ENCODE data around the gene WSB1.
"Not testable (repeated sequence)": the region's sequence is repeated elsewhere in the genome, so short reads cannot be mapped to it uniquely, and the experiment has no call there.

WSB1 gene

DNA sequence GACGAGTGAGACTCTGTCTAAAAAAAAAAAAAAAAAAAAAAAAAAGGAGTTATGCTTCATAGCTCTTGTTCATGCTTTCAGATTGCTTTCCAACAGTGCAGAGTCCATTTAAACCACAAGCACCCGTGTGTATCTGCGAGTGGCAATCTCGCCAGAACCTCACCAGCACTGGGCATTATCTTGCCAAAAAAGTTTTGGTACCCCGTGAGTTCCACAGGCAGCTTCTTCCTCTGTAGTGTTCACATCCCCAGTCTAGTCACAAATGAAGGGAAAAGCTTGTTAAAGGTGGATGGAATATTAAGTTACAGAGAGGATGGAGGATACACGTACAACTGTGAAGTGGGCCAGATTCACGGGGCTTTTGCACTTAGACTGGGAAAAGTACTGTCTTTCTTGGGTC is 33.5 kb downstream of the WSB1 start:
- Histone ChIP-seq H3K4me3 (replicated peaks; ENCODE audit: insufficient read depth, low read length) (no peak overlapping the region), H3K27ac (replicated peaks) (no peak overlapping the region), H3K27me3 (ENCODE audit: insufficient read depth, poor library complexity, severe bottlenecking) (no peaks in the 10 kb centered on the region)
- TF ChIP-seq REST (IDR thresholded peaks at IDR 0.05; ENCODE audit: insufficient replicate concordance, low read depth) (no peak), POLR2AphosphoS5 (IDR thresholded peaks at IDR 0.05; ENCODE audit: low read depth) (no peak), GABPA (IDR thresholded peaks at IDR 0.05; ENCODE audit: low read depth) (no peak), SPI1 (IDR thresholded peaks at IDR 0.05; ENCODE audit: borderline replicate concordance, low read depth) (no peak)
- TF ChIP-seq, protein P1, sequence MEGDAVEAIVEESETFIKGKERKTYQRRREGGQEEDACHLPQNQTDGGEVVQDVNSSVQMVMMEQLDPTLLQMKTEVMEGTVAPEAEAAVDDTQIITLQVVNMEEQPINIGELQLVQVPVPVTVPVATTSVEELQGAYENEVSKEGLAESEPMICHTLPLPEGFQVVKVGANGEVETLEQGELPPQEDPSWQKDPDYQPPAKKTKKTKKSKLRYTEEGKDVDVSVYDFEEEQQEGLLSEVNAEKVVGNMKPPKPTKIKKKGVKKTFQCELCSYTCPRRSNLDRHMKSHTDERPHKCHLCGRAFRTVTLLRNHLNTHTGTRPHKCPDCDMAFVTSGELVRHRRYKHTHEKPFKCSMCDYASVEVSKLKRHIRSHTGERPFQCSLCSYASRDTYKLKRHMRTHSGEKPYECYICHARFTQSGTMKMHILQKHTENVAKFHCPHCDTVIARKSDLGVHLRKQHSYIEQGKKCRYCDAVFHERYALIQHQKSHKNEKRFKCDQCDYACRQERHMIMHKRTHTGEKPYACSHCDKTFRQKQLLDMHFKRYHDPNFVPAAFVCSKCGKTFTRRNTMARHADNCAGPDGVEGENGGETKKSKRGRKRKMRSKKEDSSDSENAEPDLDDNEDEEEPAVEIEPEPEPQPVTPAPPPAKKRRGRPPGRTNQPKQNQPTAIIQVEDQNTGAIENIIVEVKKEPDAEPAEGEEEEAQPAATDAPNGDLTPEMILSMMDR (IDR thresholded peaks at IDR 0.05; ENCODE audit: insufficient read depth, low read length), result no peak
- DNase-seq (ENCODE audit: low read depth in 1 of 2, low spot score in 1 of 2), result no peak

- no peaks in the 10 kb centered on the region for H3K27me3 ChIP-seq (ENCODE audit: insufficient read depth, poor library complexity, severe bottlenecking)
- H3K27ac ChIP-seq (replicated peaks), result no peak overlapping the region
- DNase-seq (ENCODE audit: low read depth in 1 of 2, low spot score in 1 of 2), result no peak
- H3K4me3 ChIP-seq (replicated peaks; ENCODE audit: insufficient read depth, low read length), result no peak overlapping the region
- TF ChIP-seq, protein P1 (IDR thresholded peaks at IDR 0.05; ENCODE audit: insufficient read depth, low read length), result no peak
- TF ChIP-seq REST (IDR thresholded peaks at IDR 0.05; ENCODE audit: insufficient replicate concordance, low read depth), result no peak
- TF ChIP-seq POLR2AphosphoS5 (IDR thresholded peaks at IDR 0.05; ENCODE audit: low read depth), result no peak
- no peak for TF ChIP-seq GABPA (IDR thresholded peaks at IDR 0.05; ENCODE audit: low read depth)
- TF ChIP-seq SPI1 (IDR thresholded peaks at IDR 0.05; ENCODE audit: borderline replicate concordance, low read depth), result no peak
Measured at GRCh38 chr17:27327871-27328270, 34.0 kb downstream of the WSB1 start.

DNA sequence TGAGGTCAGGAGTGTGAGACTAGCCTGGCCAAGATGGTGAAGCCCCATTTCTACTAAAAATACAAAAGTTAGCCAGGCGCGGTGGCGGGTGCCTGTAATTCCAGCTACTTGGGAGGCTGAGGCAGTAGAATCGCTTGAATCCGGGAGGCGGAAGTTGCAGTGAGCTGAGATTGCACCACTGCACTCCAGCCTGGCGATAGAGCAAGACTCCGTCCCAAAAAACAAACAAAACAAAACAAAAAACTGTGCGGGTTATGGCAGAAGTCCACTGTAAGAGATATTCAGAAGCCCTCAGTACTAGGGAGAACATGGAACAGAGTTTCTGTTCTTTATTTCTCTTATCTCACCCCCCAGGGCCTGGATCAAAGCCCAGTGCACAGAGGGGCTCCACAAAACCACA is 34.8 kb downstream of the WSB1 start:
- H3K4me3 ChIP-seq (replicated peaks; ENCODE audit: insufficient read depth, low read length); DNase-seq (ENCODE audit: low read depth in 1 of 2, low spot score in 1 of 2); H3K27ac ChIP-seq (replicated peaks); H3K27me3 ChIP-seq (ENCODE audit: insufficient read depth, poor library complexity, severe bottlenecking): not testable (repeated sequence)

DNA sequence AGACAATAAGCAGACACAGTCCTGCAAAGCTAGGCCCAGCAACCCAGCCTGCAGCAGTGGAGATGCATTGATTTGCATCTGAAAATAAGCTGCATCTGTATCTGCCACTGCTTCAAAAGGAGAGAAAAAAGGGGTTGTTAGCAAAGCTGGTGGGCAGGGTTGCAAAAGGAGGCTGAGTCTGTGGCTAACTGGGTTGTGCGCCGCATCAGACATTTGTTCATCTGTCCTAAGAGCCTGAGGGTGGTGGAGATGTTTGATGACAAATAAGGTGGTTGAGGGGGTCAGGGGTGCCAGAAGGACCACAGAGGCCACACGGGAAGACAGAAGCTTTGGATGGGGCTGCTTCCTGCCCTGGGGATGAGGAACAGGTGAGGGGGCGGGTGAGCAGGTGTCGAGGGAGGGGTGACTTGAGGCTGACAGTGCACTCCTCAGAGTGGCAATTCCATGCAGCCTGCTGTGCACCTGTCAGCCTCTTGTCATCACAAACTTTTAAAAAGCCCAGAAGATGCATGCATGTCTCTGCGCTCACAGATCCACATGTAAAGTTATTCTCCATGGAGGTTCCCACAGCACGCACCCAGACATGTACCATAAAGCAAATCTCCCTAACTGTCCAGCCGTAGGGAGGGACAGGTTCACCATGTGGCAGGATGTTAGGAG is 35.4 kb downstream of the WSB1 start:
- no peak overlapping the region for H3K27ac ChIP-seq (replicated peaks)
- TF ChIP-seq, protein P1 (IDR thresholded peaks at IDR 0.05; ENCODE audit: insufficient read depth, low read length), result no peak
- no peak for TF ChIP-seq REST (IDR thresholded peaks at IDR 0.05; ENCODE audit: insufficient replicate concordance, low read depth)
- TF ChIP-seq SPI1 (IDR thresholded peaks at IDR 0.05; ENCODE audit: borderline replicate concordance, low read depth), result no peak
- no peak for TF ChIP-seq POLR2AphosphoS5 (IDR thresholded peaks at IDR 0.05; ENCODE audit: low read depth)
- no peak for TF ChIP-seq GABPA (IDR thresholded peaks at IDR 0.05; ENCODE audit: low read depth)
- no peaks in the 10 kb centered on the region for H3K27me3 ChIP-seq (ENCODE audit: insufficient read depth, poor library complexity, severe bottlenecking)
- no peak overlapping the region for H3K4me3 ChIP-seq (replicated peaks; ENCODE audit: insufficient read depth, low read length)
- DNase-seq (ENCODE audit: low read depth in 1 of 2, low spot score in 1 of 2), result no peak
